Activated CD8-positive, alpha-beta memory T cell treated with anti-CD3 and anti-CD28 coated beads for 48 hours (primary cell): ENCODE data around the gene AAMP.

Source experiments
- DNase-seq, 3 experiments: peaks; one replicate each; pipeline ENCODE4 v3.0.0-alpha.2; 2020; ENCODE audit warnings: low read depth in 2 of 3, low spot score in 2 of 3

AAMP gene

DNA sequence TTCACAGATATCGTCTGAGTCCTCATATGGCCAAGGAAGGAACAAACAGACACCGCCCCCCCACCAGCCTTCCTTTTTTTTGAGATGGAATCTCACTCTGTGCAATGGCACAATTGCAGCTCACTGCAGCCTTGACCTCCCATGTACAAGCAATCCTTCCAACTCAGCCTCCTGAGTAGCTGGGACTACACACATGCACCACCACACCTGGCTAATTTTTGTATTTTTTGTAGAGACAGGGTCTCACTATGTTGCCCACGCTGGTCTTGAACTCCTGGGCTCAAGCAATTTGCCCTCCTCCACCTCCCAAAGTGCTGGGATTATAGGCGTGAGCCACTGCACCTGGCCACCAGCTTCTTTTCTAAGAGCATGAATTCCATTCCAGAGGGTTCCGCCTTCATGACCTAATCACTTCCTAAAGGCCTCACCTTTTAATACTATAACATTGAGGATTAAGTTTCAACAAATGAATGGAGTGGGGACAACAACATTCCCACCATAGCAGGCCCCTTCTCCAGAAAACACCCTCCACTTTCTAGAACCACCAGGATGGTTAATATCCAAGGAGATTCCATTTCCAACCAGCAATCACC, 24.6 kb upstream of the AAMP start:
- no peak for DNase-seq

DNA sequence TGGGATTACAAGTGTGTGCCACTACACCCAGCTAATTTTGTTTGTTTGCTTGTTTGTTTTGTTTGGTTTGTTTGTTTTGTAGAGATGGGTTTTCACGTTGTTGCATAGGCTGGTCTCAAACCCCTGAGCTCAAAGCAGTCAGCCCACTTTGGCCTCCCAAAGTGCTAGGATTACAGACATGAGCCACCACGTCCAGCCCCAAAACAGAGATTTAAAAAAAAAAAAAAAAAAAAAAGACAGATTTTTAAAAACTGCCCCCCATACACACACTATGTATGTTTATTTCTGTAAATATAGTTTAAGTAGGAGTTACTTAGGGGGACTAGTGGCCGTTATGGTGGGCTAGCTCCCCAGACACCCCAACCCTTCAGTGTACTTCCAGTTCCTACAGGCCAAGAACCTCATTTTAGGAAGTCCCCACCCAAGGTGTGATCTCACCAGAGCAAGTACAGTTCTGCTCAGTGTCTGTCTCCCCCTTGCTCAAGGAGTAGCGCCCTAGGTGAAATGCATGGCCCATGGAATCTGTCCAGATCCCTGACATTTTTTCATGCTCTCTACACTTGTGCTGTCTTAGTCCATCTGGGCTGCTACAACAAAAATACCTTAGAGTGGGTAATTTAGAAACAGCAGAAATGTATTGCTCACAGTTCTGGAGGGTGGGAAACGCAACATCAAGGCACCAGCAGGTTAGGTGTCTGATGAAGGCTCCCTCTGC, 23.9 kb upstream of the AAMP start:
- DNase-seq: no peak

DNA sequence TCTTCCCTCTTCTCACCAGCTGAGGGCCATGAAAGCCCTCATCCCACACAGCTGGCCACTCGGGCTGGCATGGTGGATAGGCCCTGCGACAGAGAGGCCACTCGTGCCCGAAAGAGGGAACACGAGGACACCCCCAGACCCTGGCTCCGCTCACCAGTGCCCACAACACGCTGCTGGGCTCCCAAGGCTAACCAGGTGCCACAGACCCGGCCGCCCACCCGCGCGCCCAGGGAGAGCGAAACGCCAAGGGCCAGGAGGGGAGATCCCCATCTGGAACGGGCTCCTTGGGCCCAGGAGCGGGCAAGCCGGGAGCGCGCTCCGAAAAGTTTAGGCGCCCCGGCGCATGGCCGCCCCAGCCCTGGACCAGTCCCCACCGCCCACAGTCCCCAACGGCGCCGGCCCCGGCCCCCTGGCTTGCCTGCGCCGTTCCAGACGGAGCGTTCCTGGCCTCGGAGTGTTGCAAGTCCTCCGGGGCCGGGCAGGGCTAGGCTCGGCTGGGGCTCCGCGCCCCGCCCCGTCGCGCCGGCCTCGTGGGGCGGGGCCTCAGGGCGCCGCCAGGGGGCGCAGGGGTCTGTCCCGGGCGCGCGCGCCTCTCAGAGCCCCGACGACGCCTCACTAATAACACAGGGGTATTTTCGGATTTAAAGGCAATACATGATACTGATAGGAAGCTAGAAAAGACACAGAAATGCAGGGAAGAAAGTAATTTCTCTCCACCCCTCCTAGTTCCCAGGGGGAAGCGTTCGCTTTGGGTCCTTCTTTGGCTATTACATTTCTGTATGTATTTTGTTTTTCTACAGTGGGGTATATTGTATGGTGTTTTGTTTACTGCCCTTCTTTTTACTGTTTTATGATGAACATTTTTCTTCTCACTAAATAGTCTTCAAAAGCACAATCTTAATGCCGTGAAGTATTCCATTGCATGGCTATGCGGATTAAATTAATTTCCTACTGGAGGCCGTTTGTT, 22.4 kb upstream of the AAMP start, which contains the start of gene TMBIM1:
TMBIM1 (minus strand) TSS at position 456 of the 967 bp plus-strand sequence. CDS start 10,362 bp downstream, outside the sequence.
- peak in 2 of 3 experiments; percentile 58 to 72 for DNase-seq

DNA sequence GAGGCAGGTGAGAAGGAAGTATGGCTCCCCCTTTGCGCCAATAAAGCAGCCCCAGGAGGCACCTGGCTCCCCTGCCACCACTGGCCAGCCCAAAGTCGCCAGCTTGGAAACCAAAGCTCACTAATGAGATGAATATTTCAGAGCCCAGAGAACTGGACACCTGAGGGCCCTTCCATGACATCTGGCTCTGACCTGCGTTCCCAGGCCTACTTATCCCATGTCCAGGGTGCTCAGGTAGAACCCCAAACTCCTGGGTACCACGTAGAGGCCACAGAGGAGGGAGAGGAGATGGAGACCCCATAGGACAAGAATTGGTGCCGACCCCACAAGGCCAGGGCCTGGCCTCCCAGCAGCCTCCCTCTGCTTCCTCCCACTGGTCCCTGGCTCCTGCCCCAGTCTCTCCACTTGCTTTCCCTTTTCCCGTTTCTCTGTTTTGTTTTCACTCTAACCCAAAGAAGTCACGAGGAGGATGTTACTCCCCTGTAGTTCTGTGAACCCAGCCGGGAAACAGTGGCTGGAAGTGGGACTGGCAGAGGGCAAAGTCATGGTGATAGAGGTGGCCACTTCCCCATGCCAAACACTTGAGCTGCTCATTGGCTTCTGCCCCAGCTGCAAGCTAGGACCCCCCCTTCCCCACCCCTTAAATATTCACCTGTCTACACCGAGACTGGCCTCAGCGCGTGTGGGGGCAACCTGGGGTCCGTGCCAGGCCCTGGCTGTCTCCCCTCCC, 21.5 kb upstream of the AAMP start:
- no peak for DNase-seq

DNA sequence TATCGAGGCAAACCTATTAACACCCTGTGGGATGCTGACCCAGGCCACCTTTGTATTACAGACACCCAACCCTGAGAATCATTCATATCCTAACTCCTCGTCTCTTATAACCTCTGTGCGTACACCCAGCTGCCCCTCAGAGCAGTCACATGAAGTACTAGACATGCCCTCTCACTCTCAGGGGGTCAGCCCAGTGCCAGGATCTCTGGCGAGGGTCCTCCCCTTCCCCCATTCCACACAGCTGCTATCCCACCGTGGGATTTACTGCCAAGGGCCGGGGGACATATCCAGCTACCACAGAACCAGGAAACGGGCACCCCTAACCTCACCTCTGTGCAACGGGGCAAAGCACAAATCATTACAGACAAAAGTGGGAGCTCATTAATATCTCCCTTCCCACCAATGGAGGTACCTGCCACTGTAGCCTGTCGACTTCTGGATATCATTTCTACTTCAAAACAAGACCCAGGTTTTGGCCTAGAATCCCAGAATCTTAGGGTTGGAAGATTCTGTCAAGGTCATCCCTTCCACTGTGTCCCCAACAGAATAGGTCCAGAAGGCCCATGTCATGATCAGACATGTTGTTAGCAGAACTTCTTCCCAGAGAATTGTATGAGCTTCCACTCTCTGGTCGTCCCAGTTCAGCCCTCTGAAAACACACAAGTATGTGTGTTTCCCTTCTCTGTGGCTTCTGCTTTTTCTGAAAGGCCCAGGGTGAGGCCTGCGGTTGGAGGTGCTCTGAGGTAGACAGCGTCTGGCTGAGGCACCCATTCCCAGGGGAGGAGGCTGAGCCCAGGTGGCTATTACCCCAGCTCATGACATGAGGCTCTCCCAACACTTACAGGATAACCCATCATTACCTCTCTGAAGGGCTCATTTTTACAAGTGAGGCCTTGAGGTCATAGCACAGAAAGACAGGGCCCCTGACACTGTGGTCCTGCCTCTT, 20.7 kb upstream of the AAMP start:
- DNase-seq: no peak

DNA sequence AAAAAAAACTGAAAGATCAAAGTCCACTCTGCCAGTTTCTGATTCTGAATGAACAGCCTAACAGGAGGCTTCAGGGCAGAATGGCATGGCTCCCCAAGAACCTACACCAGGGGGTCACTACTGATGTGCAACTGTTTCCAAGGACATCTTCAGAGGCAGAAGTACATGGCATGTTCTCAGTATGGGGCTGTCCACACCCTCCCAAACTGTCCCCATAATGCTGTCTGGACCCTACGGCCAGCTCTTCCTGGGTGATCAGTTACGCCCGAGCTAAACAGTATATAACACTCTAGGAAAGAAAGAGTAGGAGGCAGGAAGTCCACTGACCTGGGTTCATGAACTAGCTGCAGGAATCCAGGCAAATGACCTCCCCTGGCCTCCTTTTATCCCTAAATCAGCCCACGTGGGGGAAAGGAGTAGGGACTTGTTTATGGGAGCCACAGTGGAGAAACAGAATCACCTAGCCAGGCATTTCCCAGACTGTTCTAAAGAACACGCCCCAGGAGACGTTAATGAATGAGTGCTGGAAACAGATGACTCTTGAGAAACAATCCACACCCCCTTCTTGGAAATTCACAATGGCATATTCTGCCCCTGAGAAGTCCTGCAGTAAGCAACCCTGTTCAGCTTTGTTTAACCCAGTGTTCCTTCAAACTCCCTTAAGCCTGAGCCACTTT, 19.8 kb upstream of the AAMP start:
- DNase-seq: no peak

DNA sequence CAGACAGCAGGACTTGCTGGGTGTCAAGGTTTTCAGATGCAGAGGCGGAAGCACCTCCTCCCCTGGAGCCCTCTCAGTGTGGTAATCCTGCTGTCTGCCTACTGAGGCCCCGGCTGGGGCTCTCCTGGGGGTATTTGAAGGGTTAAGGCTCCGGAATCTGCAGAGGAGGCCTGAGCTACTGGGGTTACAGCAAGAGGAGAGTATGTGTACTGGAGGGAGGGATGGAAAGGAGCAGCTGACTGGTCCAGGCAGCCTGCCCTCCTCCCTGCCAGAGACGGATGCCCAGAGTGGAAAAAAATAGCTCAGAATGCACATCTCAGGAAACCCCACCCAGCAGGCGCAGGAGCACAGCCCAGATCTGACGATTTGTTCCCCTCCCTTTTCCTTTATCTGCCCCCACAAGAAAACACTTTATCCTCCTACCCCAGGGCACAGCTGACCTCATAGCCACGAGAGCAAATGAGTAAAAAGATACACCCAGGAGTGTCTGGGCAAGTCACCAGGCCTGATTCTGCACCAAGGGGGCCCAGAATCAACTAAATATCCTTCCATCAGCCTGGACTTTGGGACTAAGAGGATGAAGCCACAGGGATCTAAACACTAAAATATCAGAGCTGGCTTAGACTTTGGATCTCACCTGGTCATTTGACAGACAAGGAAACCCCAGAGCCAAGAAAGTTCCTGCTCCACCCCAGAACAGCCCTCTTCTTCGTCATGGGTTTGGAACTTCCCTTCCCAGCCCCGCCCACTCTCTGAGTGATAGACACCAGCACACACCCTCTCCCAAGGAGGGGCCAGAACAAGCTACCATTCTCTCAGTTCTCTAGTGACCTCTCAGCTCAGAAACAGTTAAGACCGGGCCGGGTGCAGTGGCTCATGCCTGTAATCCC, 16.9 kb upstream of the AAMP start:
- DNase-seq: peak in 2 of 3 experiments; percentile 50 to 71

DNA sequence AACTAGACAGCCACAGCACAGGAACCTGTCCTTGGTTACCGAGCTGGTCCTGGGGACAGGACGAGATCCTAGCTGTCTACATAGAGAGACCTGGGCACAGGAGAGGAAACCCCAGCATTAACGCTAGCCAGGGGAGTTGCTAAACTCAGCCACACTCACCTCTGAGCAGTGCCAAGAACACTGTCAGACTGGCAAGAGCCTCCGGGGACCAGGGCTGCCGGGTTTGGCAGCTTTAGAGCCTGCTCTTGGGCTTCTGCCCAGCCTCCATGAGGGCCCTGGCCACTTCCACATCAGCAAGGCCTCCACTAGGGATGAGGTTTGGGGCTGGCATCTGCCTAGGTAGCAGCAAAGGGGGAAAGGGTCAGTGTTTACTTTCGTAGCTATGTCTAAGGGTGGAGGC, 15.7 kb upstream of the AAMP start:
- DNase-seq: no peak

DNA sequence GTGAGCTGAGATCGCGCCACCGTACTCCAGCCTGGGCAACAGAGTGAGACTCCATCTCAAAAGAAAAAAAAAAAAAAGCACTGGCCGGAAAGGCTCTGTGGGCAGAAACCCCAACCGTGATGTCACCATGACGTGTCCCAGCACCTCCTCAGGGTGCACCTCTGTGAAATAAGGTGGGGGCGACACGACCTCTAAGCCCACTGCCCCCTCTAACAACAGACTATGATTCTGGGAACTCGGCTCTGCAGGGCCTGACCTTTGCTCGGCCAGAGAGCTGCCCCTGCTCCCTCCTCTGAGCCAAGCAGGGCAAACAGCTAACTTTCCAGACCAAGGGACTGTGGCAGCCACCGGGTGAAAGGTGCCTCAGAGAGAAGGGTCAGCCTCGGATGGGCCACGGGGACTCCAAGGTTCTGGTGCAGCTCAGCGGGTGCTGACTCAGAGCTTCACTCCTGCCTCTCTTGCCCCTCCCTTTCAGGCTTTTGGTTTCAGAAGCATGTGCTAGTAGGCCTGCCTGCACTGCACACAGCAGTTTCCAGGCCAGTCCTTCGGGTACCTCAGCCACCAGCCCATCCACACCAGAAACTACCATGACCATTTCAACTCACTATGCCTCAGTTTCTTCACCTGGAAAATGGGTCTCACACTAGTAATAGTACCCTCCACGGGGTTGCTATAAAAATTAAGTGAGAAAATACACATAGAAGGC, 14.3 kb upstream of the AAMP start:
- DNase-seq: peak in 2 of 3 experiments; percentile 33 to 49

DNA sequence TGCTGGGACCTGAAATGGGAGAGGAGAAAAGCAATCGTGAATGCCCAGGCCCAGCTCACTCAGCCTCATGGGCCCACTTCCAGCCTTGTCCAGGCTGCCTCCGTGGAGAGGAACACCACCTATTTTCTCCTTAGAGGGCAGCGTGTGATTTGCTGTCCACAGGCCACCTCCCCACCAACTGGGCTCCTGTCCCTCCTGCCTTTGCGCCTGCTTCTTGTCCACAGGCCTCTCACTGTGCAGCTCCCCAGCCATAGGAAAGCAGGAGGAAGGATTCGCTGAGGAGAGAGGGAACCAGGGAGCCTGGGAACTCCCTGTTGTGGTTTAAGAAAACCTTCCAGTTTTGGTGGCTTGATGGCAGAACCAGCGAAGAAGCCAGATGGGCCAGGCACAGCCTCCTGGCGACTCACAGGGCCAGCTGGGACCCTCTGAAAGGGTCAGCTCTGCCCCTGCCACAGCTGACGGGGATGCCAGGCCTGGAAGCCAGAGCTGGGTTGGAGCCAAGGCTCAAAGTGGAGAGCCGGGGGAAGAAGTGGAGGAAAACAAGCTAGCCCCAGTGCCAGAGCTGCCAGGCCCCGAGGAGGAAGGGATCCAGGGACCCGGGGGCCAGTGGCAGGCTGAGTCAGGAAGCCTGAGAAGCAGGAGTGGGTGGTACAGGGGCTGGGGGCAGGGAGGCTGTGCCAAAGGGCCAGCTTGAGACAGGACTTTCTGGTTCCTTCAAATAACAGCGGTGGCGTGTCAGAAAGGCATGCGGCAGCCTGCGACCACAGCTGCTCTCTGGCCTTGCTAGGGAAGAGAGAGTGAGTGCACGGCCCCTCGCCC, 12.4 kb upstream of the AAMP start:
- no peak for DNase-seq

DNA sequence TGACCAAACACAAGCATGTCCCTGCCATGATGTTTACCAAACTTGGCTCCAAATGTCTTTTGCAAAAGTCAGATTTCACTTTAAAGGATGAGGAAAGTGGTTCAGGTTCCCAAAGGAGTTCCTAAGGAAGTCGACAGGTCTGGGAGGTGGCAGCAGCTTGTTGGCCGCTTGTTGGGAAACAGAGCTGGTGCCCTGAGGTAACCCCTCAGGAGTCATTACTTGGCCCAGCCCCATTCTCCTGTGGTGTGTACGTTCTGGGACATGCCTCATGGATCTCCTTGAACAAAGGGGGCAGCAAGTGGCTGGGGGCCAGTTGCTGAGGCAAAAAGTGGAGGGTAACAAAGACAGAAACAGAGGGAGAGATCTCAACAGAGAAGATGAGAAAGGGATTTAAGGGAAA, 11.5 kb upstream of the AAMP start:
- no peak for DNase-seq

DNA sequence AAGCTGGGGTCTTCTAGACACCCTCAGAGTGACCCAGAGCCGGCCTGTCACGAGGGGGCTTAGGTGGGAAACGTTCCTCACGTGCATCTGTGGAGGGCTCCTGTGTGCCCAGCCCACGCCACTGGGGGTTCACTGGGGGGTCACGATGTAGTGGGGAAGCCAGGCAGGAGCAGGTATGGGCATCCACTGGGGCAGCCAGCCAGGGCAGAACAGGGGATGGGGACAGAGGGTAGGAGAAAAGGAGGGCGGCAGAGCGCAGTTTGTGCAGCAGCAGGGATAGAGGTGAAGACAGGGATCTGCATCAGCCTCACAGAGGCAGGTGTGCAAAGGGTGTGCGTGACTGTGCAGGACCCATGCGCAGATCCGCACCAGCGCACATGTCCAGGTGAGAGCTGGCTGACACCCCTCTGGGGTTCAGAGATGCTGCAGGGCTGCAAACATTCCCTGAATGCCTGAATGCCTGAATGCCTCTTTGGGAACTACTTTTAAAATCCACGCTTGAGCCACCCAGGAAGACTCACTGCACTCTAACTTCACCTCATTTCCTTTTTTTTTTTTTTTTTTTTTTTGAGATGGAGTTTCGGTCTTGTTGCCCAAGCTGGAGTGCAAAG, 10.4 kb upstream of the AAMP start:
- DNase-seq: no peak

DNA sequence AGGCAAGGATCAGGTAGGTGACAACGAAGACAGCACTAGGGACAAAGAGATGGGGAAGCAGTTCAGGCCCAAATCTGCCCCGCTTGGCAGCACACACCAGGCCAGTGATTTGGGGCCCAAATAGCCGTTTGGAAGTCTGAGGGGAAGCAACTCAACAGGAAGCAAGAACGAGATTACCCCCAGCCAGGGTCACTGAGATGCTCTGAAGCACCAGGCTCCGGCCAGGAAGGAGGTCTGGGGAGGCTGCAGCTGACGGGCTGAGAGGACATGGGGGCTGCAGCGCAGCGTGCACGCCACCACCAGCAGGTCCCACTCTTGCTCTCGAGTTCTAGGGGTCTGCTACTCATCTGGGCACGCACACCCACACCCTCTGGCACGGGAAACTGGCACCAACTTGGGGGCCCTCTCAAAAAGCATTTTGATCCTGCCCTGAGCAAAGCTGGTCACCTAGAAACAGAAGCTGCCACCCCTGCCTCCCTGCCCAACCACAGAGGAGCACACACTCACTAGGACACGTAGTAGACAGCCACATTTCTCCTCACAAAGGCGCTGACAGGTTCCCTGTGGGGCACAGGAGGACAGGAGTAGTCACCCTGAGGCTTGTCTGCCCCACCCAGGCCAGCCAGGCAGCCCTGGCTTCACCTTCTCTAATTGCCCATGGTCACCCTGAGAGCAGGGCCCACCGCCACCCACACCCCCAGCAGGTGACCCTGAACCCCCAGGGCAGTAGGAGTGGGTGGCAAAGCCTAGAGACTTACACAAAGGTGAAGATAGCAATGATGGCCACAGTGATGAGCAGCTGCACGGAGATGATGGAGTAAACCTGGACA, 8.8 kb upstream of the AAMP start:
- no peak for DNase-seq

DNA sequence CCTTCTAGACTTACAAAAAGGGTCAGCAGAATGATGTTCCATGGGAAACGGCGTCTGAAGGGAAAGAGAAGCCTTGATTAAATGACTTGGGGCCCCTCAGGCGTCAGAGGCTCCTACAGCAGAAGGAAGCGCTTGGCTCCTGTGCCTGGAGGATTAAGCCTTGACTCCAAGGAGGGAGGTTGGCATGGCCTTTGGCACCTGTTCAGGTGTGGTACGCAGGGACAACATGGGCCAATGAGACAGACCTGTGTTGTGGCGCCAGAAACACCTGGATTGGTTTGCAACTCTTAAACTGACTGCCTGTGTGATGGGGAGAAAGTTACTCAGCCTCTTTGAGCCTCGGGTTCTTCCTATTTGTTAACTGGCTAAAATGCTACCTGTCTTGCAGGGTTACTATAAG, 8.0 kb upstream of the AAMP start:
- no peak for DNase-seq

DNA sequence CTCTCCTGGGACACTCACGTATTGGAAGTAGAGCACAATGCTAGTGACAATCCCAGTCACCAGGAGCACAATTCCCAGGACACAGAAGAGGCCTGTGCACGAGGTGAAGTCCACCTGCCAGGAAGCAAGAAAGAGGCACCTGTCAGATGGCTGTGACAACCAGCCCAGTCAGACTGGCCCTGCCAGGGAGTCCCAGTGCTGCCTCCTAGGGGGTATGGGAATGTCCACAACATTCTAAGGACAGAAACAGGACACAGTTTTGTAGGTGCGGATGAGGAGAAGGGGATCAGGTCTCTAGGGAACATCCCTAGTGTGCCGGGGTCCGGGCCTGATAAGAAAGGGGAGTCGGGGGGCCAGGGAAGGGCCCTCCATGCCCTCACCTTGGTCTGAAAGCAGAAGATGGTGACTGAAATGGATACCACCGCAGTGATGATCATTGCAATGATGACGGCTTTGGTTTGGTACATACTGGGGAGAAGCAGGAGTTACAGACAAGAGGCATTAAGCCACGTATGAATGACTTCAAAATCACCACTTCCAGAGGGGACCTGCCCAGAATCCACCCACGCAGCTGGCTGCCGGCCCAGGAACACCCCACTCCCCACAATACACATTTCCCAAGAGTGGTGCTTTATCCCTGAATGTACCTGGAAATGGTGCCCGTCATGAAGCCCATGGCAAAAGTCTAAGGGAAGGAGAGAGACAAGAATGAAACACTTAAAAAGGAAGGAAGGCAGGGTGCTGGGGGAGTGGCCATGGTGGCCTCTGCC, 7.2 kb upstream of the AAMP start:
- DNase-seq: no peak
